Measurements from ENCODE around the gene C2orf69. TPM values are rescaled to one million over a fixed set of nuclear protein-coding genes. Genes with fewer than 3 reads are reported as not detected.

The C2orf69 gene
- total RNA-seq, 2 donors from 2014 or later: 16.3 to 24.6 TPM

- no peak for TF ChIP-seq CTCF (conservative IDR thresholded peaks at IDR 0.05)
- 90% methylated on average over 1 of the region's 1 CpG; no CpG with 5 or more reads in 1 of the 2 experiments for WGBS, 2 experiments (ENCODE audit: insufficient coverage in 1 of 2, insufficient read length in 1 of 2)
- Histone ChIP-seq H3K4me3 (ENCODE audit: low read length) (no peak overlapping the region), H3K27ac (ENCODE audit: low read depth, low read length) (no peak overlapping the region), H3K9me3 (ENCODE audit: control insufficient read depth, low read length) (no peaks in the 10 kb centered on the region), H3K27me3 (ENCODE audit: control insufficient read depth, insufficient read depth, low read length, poor library complexity, severe bottlenecking) (no peaks in the 10 kb centered on the region), H3K9ac (ENCODE audit: extremely low read depth, low read length, poor library complexity, severe bottlenecking) (no peak overlapping the region), H3K36me3 (ENCODE audit: control insufficient read depth, insufficient read depth, low read length) (peaks cover 53% of the 10 kb centered on the region), H3K4me1 (ENCODE audit: control insufficient read depth, insufficient read depth, low read length) (no peaks in the 10 kb centered on the region)
- H3K27me3 Mint-ChIP-seq (ENCODE audit: insufficient read depth): no peaks in the 10 kb centered on the region
- H3K9me3 Mint-ChIP-seq: no peaks in the 10 kb centered on the region
- no peak for DNase-seq
- H3K4me1 Mint-ChIP-seq: peaks cover 15% of the 10 kb centered on the region
- H3K36me3 Mint-ChIP-seq (ENCODE audit: low read depth): peaks cover 32% of the 10 kb centered on the region
- no peak overlapping the region for H3K4me3 Mint-ChIP-seq
- no peak overlapping the region for H3K27ac Mint-ChIP-seq
Observed at GRCh38 chr2:199926806-199927205, 15.7 kb downstream of the C2orf69 start.

DNA sequence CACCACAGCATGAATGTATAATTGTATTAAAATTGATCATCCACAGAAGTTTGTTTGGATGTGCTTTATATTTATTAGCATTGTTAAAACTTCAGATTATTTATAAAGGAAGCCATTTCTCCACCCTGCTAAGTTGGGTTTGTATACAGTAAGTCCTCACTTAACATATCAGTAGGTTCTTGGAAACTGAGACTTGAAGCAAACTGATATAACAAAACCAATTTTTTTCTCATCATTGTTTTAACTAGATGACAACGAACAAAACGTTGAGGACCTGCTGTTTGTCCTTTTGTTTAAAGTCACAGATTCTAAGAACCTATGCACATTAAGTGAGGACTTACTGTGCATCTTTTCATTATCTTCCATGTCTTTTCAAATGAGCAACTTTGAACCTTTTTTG, 17.1 kb downstream of the C2orf69 start:
- 72 to 73% methylated on average over 2 of the region's 2 CpGs for WGBS, 2 experiments (ENCODE audit: insufficient coverage in 1 of 2, insufficient read length in 1 of 2)
- Histone ChIP-seq H3K4me3 (ENCODE audit: low read length) (no peak overlapping the region), H3K27me3 (ENCODE audit: control insufficient read depth, insufficient read depth, low read length, poor library complexity, severe bottlenecking) (no peaks in the 10 kb centered on the region), H3K9me3 (ENCODE audit: control insufficient read depth, low read length) (no peaks in the 10 kb centered on the region), H3K36me3 (ENCODE audit: control insufficient read depth, insufficient read depth, low read length) (peaks cover 64% of the 10 kb centered on the region), H3K27ac (ENCODE audit: low read depth, low read length) (no peak overlapping the region), H3K9ac (ENCODE audit: extremely low read depth, low read length, poor library complexity, severe bottlenecking) (no peak overlapping the region), H3K4me1 (ENCODE audit: control insufficient read depth, insufficient read depth, low read length) (no peaks in the 10 kb centered on the region)
- Mint-ChIP-seq H3K27me3 (ENCODE audit: insufficient read depth) (no peaks in the 10 kb centered on the region), H3K27ac (no peak overlapping the region), H3K36me3 (ENCODE audit: low read depth) (peaks cover 35% of the 10 kb centered on the region), H3K4me3 (no peak overlapping the region), H3K9me3 (no peaks in the 10 kb centered on the region), H3K4me1 (peaks cover 11% of the 10 kb centered on the region)
- DNase-seq: no peak
- no peak for TF ChIP-seq CTCF (conservative IDR thresholded peaks at IDR 0.05)

DNA sequence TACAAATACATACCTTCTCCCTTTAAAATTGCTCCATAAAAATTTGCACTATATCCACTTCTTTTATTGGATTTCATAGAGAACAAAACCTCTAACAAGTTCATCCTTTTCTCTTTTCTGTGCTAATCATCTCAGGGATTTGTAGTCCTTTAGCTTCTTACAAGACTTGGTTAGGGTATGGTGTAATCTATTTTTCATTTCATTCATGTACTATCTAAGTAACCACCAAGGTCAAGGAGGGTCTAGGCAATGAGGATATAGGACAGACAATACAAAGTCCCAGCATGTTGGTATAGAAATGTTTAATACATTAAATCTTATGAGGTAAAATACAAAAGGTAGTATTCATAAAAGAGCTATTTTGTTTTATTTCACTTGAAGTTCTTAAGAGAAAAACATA, 17.5 kb downstream of the C2orf69 start:
- H3K36me3 Mint-ChIP-seq (ENCODE audit: low read depth): peaks cover 35% of the 10 kb centered on the region
- Histone ChIP-seq H3K4me3 (ENCODE audit: low read length) (no peak overlapping the region), H3K27me3 (ENCODE audit: control insufficient read depth, insufficient read depth, low read length, poor library complexity, severe bottlenecking) (no peaks in the 10 kb centered on the region), H3K27ac (ENCODE audit: low read depth, low read length) (peak overlapping the region; percentile 21), H3K9ac (ENCODE audit: extremely low read depth, low read length, poor library complexity, severe bottlenecking) (no peak overlapping the region), H3K9me3 (ENCODE audit: control insufficient read depth, low read length) (no peaks in the 10 kb centered on the region), H3K36me3 (ENCODE audit: control insufficient read depth, insufficient read depth, low read length) (peaks cover 68% of the 10 kb centered on the region), H3K4me1 (ENCODE audit: control insufficient read depth, insufficient read depth, low read length) (no peaks in the 10 kb centered on the region)
- H3K9me3 Mint-ChIP-seq: no peaks in the 10 kb centered on the region
- H3K4me1 Mint-ChIP-seq: peaks cover 11% of the 10 kb centered on the region
- H3K27me3 Mint-ChIP-seq (ENCODE audit: insufficient read depth): no peaks in the 10 kb centered on the region
- no peak overlapping the region for H3K27ac Mint-ChIP-seq
- TF ChIP-seq CTCF (conservative IDR thresholded peaks at IDR 0.05): no peak
- DNase-seq: no peak
- H3K4me3 Mint-ChIP-seq: no peak overlapping the region

Data from endodermal cell (in vitro differentiated cells).